ENCODE results near the gene SFXN3.

Gene SFXN3

GRCh38 chr10:101060951-101061623 lies 30.1 kb downstream of the SFXN3 start:
- DNase-seq = peak; percentile 70 to 94

- DNase-seq = peak; percentile 38 to 75
Measured at GRCh38 chr10:101061624-101062231, 30.7 kb downstream of the SFXN3 start, which contains the start of gene KAZALD1. Gene KAZALD1 (plus strand): TSS chr10:101061989. CDS start chr10:101062593, 604 bp downstream.

- DNase-seq = peak; percentile 30 to 86
Measured at GRCh38 chr10:101062232-101063049, 31.4 kb downstream of the SFXN3 start.

- DNase-seq = no peak
Measured at GRCh38 chr10:101063050-101063525, 32.1 kb downstream of the SFXN3 start.

- DNase-seq = no peak
Measured at GRCh38 chr10:101063548-101064414, 32.7 kb downstream of the SFXN3 start.

GRCh38 chr10:101064415-101065030 lies 33.5 kb downstream of the SFXN3 start:
- no peak for DNase-seq

GRCh38 chr10:101065481-101066145 lies 34.6 kb downstream of the SFXN3 start:
- DNase-seq = no peak

- DNase-seq = peak; percentile 45 to 77
Measured at GRCh38 chr10:101066146-101066895, 35.3 kb downstream of the SFXN3 start.

GRCh38 chr10:101066896-101067355 lies 35.9 kb downstream of the SFXN3 start:
- peak in 1 of 2 experiments; percentile 62 for DNase-seq

GRCh38 chr10:101067356-101068083 lies 36.5 kb downstream of the SFXN3 start:
- DNase-seq = peak; percentile 66 to 87

- no peak for DNase-seq
Measured at GRCh38 chr10:101069441-101069840, 38.4 kb downstream of the SFXN3 start.

- no peak for DNase-seq
Measured at GRCh38 chr10:101070098-101070497, 39.1 kb downstream of the SFXN3 start.

GRCh38 chr10:101071267-101071884 lies 40.3 kb downstream of the SFXN3 start:
- DNase-seq = no peak

GRCh38 chr10:101071885-101072433 lies 40.9 kb downstream of the SFXN3 start:
- no peak for DNase-seq

- DNase-seq = no peak
Measured at GRCh38 chr10:101072923-101073322, 41.9 kb downstream of the SFXN3 start.

GRCh38 chr10:101073631-101074030 lies 42.6 kb downstream of the SFXN3 start:
- no peak for DNase-seq

- DNase-seq = no peak
Measured at GRCh38 chr10:101075775-101076174, 44.7 kb downstream of the SFXN3 start.

GRCh38 chr10:101076630-101077029 lies 45.6 kb downstream of the SFXN3 start:
- no peak for DNase-seq

GRCh38 chr10:101079874-101080273 lies 48.8 kb downstream of the SFXN3 start:
- DNase-seq = no peak

Data from NCI-H526 (cell line).